ENCODE results near the gene TLCD3B.
"Not testable (repeated sequence)": the region's sequence is repeated elsewhere in the genome, so short reads cannot be mapped to it uniquely, and the experiment has no call there.

TLCD3B gene

GRCh38 chr16:30025156-30025555, 5.9 kb downstream of the TLCD3B start:
- no peak for DNase-seq

- no peak for DNase-seq
Observed at GRCh38 chr16:30024451-30024850, 6.6 kb downstream of the TLCD3B start.

GRCh38 chr16:30023586-30023985, 7.5 kb downstream of the TLCD3B start:
- no peak for DNase-seq

- no peak for DNase-seq
Observed at GRCh38 chr16:30022887-30023286, 8.2 kb downstream of the TLCD3B start, which contains the start of gene C16orf92. Gene C16orf92 (plus strand): TSS chr16:30023198. CDS start chr16:30023341, 143 bp downstream.

- no peak for DNase-seq
Observed at GRCh38 chr16:30018731-30019158, 12.3 kb downstream of the TLCD3B start.

GRCh38 chr16:30017937-30018336, 13.1 kb downstream of the TLCD3B start:
- not testable (repeated sequence) for DNase-seq

- no peak for DNase-seq
Observed at GRCh38 chr16:30017277-30017656, 13.8 kb downstream of the TLCD3B start.

GRCh38 chr16:30016555-30017276, 14.4 kb downstream of the TLCD3B start:
- DNase-seq: no peak

- DNase-seq: not testable (repeated sequence)
Observed at GRCh38 chr16:30015450-30015849, 15.6 kb downstream of the TLCD3B start.

- DNase-seq: not testable (repeated sequence)
Observed at GRCh38 chr16:30012598-30012997, 18.5 kb downstream of the TLCD3B start.

GRCh38 chr16:30011714-30012504, 19.2 kb downstream of the TLCD3B start:
- DNase-seq: no peak

GRCh38 chr16:30010844-30011713, 20.0 kb downstream of the TLCD3B start, which contains the start of gene DOC2A:
Gene DOC2A (minus strand): TSS chr16:30011027. CDS start chr16:30010222, 805 bp downstream.
- peak; percentile 37 for DNase-seq

GRCh38 chr16:30009990-30010843, 20.9 kb downstream of the TLCD3B start:
- no peak for DNase-seq

- DNase-seq: no peak
Observed at GRCh38 chr16:30009085-30009862, 21.8 kb downstream of the TLCD3B start.

GRCh38 chr16:30007378-30007895, 23.6 kb downstream of the TLCD3B start:
- no peak for DNase-seq

GRCh38 chr16:30006659-30007377, 24.3 kb downstream of the TLCD3B start:
- DNase-seq: no peak

GRCh38 chr16:30006095-30006473, 25.0 kb downstream of the TLCD3B start:
- DNase-seq: no peak

- DNase-seq: peak; percentile 79
Observed at GRCh38 chr16:30005341-30006094, 25.6 kb downstream of the TLCD3B start.

GRCh38 chr16:30004811-30005242, 26.2 kb downstream of the TLCD3B start:
- peak; percentile 25 for DNase-seq

All from hematopoietic multipotent progenitor cell treated with erythropoietin and hydrocortisone succinate and interleukin-3 and kit ligand, for 6 days (in vitro differentiated cells).